HG02981 (cell line): Measurements from ENCODE around the gene TIE1.
"Not testable (repeated sequence)": the region's sequence is repeated elsewhere in the genome, so short reads cannot be mapped to it uniquely, and the experiment has no call there.

Experiments
- ATAC-seq: cut with Tn5 transposase; IDR thresholded peaks from one replicate; pipeline ENCODE4 v1.9.1; 2021; ENCODE audit warnings: mild to moderate bottlenecking, moderate library complexity; ENCODE audit not compliant: unreplicated experiment

The TIE1 gene

DNA sequence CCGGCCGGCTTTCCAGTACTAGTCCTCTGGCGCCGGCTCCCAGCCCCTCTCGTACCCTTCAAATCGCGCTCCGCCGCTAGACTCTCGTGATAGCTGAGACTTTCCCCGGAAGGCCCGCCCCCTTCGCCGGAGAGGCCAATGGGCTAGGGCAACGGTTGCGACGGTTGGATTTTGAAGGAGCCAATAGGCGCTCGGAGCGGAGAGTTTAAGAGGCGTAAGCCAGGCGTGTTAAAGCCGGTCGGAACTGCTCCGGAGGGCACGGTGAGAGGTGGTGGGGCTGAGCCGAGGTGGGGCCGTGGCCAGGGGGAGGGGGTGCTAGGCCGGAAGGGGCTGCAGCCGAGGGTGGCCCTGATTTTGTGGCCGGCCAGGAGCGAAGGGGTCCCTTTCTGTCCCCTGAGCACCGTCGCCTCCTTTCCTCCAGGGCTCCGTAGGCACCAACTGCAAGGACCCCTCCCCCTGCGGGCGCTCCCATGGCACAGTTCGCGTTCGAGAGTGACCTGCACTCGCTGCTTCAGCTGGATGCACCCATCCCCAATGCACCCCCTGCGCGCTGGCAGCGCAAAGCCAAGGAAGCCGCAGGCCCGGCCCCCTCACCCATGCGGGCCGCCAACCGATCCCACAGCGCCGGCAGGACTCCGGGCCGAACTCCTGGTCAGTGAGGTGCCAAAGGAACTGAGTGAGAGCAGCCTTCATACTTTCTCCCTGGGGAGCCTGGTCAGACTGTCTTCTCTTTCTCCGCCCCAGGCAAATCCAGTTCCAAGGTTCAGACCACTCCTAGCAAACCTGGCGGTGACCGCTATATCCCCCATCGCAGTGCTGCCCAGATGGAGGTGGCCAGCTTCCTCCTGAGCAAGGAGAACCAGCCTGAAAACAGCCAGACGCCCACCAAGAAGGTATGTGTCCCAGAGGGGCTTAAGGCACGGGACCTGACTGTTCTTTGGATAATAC lies 58.2 kb downstream of the TIE1 start, which contains the start of gene CDC20:
CDC20 (plus strand) TSS at position 236 of the 948 bp plus-strand sequence; CDS start at position 471, 235 bp downstream.
- peak; percentile 94 for ATAC-seq

DNA sequence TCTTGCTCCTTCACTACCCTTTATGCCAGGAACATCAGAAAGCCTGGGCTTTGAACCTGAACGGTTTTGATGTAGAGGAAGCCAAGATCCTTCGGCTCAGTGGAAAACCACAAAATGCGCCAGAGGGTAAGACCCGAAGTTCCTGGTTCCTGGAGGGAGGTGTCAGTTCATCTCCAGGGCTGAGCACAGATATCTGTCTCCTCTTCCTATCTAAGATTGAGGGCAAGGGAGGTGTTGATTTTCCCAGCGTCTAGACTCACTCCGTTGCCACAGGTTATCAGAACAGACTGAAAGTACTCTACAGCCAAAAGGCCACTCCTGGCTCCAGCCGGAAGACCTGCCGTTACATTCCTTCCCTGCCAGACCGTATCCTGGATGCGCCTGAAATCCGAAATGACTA lies 58.9 kb downstream of the TIE1 start:
- no peak for ATAC-seq

DNA sequence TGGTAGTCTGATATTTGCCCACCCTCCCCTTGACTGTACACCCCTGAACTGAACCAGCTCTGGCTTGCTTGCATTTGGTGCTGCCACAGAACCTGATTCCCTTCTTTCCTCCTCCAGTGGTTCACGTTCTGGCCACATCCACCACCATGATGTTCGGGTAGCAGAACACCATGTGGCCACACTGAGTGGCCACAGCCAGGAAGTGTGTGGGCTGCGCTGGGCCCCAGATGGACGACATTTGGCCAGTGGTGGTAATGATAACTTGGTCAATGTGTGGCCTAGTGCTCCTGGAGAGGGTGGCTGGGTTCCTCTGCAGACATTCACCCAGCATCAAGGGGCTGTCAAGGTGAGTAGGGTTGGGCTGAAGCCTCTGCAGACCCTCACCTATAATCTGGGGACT lies 59.8 kb downstream of the TIE1 start:
- ATAC-seq: no peak

DNA sequence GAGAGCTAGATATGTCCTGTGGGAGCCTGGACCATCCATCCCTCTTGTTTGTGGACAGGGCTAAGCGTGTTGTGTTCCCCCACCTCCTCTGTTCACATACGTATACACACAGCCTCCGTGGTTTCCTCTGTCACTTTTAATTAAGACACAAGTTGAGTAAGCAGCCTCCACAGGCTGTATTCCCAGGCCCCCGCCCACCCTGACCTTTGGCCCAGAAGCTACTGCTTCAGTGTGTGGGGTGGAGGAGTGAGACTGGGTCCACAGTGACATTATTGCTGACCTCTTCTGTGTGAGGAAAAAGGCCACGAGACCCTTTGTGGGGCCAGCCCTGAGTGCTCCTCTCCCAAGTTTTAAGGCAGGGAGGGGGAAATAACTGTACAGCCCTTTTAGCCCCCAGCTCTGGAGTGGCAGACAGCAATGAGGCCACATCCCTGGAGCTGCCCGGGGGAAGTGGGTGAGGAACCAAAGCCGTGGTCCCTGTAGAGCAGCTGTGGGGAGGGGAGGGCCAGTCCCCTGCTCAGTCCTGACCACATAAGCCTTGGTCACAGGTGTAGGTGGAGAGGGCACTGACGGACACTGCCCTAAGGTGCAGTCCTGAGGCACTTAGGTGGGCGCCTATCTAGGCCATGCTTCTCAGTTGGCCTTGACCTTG lies 62.6 kb downstream of the TIE1 start:
- no peak for ATAC-seq

DNA sequence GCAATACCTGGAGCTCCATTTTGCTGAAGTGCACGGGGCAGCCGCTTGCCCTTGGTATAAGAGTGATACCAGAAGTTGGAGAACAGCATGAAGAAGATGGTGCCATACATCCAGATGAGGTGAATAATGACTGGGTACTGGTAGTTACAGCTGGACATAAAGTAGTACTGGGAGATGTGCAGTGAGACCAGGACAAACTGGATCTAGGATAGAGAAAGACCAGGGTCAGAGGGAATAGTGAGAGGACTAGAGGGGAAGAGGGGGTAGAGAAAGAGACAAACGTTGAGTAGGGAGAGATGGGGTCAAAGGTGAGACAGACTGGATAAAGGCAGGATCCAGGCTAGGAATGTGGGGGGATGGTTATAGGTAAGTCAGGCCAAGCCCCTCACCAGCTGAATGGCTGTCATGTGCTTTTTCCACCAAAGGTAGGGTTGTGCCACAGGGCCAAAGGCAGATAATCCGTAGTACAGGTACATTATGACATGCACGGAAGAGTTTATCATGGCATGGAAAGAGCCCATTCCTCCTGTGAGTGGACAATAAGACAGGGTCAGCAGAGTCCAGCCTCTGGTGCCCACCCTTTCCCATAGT lies 63.2 kb downstream of the TIE1 start:
- ATAC-seq: no peak

DNA sequence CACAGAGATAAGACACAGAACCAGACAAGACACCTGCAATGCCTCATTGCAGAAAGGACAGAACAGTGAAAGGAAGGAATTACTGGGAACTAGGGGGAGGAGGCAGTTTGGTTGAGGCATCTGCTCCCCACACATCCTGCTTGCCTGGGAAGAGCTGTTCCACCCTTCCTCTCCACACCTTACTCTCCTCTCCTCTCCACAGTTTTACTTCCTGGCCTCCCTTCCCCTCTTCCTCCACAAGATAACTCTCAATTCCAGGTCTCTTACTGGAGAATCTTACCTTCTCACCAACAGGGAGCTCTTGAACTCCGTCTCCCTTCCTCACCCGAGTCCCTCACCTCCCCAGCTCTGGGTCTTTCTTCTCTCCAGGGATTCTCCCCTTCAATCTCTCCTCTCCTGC lies 64.9 kb downstream of the TIE1 start:
- no peak for ATAC-seq

DNA sequence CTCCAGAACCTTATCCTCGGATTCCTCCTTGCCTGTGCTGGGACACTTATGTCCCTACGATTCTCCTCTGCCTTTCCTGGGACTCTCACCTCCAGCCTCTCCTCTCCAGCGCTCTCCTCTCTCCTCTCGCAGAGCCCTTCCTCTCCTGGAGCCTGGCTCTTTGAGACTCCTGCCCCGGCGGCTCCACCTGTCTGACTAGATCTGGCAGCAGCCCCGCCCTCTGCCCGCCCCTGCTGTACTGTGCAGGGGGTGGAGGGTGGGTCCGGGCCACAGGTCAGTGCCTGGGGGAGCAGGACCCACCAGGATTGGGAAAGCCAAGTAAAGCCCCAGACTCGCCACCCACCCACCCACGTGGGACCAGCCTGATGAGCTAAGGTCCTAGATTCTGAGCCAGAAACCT lies 65.4 kb downstream of the TIE1 start:
- ATAC-seq: no peak

DNA sequence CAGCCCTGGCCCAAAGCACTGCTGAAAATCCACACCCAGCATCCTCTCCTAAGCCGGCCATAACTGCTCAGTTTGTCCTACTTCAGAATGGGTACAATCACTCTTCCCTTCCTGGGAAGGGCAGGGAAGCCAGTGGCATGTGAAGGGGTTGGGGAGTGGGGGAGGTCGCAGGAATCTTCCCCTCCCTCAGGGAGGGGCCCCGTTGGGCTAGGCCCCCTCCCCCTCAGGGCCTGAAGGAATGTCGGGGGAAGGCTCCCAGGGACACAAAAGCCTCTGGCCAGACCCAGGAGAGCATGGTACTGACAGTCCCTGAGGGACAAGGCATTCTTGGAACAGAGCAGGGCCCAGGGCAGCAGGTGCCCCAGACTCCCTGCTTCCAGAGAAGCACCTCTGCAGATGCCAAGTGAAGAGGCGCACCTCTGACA lies 65.8 kb downstream of the TIE1 start:
- ATAC-seq: no peak

DNA sequence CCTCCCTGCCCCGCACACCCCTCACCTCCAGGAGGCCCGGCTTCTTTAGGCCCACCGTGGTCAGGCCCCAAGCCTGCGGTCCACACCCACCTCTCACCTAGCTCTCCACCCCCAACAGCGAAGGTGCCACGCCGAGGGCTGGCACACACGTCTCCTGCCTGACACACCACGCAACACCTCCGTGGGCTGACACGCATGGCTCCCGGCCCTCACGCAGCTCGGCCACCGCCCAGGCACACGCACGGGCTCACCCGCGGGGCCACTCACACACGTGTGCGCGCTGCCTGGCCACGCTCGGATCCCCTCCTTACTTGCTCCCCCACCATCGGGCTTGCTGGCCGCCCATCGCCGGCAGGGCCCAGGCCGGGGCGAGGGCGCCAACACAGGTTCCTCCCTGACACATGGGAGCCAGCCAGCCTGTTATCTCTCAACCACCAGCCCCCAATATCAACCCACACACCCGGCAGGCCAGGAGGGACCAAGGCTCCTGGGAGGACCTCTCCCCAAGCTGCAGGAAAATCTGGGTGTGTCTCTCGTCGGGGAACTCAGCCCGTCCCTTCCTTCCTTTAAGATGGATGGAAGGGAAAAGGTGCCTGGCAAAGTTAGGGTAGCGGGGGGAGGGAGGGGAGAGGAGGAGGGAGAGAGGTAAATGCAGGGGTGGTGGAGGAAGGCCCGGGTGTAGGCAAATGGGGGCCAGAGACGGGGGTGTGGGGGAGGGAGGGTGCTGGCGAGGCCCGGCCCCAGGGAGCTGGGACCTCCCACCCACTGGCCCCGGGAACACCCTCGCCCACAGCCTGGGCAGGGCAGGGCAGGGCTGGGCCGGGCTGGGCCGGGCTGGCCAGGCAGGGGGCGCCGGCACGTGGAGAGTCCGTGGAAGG lies 66.5 kb downstream of the TIE1 start:
- ATAC-seq: peak; percentile 31

DNA sequence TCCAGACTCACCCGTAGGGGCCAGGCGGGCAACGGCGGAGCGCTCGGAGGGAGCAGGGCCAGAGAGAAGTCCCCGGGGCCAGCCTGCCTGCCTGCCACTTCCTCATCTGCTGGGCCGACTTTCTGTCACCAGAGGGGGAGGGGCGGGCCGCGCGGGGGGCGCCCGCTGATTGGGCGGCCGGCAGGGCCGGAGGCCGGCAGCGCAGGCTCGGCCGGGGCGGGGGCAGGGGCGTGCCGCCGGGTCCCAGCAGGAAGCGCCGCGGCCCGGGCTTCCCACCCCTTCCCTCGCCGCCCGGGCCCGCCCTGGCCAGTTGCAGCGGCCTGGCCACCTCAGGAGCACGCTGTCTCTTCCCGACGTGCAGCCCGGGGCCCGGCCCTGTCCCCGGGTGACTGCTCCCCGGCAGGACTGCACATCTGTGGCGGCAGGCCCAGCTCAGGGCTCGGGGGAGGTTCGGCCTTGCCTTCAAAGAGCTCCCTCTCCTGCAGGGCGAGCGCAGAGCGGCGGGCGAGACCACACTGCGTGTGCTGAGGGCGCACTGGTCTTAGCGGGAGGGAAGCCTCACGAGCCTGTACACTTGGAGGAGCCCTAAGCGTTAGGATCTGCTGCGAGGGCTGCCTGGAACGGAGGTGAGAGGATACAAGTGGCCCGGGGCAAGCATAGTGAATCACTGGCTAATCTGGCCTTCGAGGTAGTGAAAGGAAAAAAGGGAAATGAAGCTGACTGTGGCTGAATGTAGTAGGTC lies 67.3 kb downstream of the TIE1 start, which contains the start of gene ELOVL1:
ELOVL1 (minus strand) TSS at position 108 of the 742 bp plus-strand sequence. CDS start 2,402 bp downstream, outside the sequence.
- peak; percentile 78 for ATAC-seq

DNA sequence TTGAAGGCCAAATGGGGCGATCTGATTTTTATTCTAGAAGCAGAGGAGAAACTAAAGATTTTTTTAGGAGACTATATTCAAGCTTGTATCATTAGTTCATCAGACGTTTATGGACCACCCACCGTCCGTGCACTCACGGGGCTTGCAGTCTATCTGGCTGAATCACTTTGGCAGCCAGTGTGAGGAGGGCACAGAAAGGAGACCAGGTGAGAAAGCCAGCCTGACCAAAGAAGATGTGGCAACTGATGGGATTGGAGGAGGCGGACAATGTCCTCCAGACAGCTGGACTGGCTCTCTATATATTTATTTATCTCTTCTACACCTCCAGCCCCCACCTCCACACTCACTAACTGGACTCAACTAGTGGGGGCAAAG lies 67.9 kb downstream of the TIE1 start:
- no peak for ATAC-seq

DNA sequence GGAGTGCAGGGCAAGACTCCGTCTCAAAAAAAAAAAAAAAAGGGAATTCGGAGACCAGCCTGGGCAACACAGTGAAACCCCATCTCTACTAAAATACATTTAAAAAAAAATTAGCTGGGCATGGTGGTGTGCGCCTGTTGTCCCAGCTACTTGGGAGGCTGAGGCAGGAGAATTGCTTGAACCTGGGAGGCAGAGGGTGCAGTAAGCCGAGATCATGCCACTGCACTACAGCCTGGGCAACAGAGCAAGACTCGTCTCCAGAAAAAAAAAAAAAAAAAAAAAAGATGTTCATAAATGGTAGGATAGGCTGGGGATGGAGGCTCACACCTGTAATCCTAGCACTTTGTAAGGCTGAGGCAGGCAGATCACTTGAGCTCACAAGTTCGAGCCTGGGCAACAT lies 69.0 kb downstream of the TIE1 start:
- ATAC-seq: not testable (repeated sequence)

DNA sequence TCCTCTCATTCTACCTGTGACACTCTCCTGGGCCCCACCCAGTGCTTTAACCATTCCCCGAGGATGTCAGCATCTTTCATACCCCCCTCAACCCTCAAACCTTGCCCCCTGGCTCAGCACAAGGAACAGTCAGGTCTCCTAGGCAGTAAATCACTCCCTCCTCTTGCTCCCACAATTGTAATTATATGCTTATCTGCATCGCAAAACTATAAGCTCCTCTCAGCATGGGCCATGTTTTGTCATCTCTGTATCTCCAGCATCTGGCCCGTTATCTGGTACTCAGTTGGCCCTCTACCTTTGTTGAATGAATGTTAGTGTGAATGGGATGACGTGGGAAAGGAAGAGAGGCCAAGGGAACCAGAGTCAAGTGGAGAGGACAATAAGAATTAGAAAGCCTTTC lies 69.8 kb downstream of the TIE1 start:
- no peak for ATAC-seq

DNA sequence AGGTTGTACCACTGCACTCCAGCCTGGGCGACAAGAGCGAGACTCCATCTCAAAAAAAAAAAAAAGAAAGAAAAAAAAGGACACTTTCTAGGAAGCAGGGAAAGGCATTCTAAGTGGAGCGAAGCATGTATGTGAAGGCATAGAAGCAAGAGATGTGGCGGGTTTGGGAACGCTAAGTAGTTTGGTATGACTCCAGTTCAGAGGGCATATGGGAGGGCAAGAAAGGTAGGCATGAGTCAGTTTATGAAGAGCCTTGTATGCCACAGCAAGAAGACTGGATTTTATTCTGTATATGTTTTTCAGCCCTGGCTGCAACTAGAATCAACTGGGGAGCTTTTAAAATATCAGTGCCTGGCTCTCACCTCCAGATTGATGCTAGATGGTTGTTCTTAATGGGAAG lies 71.4 kb downstream of the TIE1 start:
- ATAC-seq: no peak
